ENCODE results near the gene MOB3B. TPM values are rescaled to one million over a fixed set of nuclear protein-coding genes. Genes with fewer than 3 reads are reported as not detected.

The MOB3B gene
- total RNA-seq, 1 donor from 2014 or later, result 14.0 TPM

DNA sequence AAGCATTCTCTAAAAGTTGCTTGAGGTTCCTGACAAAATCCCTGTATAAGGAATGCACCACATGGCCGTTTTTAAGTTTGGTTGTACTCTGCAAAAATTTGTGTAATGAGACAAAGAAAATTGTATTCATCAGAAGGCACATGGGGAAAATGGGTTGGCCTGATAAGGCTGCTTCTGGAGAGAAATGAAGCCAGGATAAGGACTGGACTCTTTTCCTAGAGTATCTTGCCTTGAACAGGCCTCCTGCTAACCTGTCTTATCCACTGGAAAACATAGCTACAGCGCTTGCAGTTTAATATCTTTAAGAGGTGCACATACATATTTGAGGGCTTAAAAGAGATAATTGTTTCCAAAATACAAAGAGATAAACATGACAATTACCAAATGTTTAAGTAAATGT, 46.9 kb downstream of the MOB3B start:
- Histone ChIP-seq H3K36me3 (peaks cover 8% of the 10 kb centered on the region), H3K79me2 (ENCODE audit: low read depth) (peaks cover 64% of the 10 kb centered on the region), H3F3A (ENCODE audit: low read depth) (peaks cover 14% of the 10 kb centered on the region), H3K27me3 (no peaks in the 10 kb centered on the region), H3K4me1 (peaks cover 38% of the 10 kb centered on the region), H2AFZ (replicated peaks) (no peak overlapping the region), H3K4me2 (no peak overlapping the region), H3K4me3 (no peak overlapping the region), H3K27ac (no peak overlapping the region), H3K9me3 (ENCODE audit: low read depth) (peaks cover 10% of the 10 kb centered on the region), H4K20me1 (ENCODE audit: low read depth) (no peaks in the 10 kb centered on the region), H3K9ac (no peak overlapping the region)
- no peaks in the 10 kb centered on the region for H3K27me3 Mint-ChIP-seq (ENCODE audit: insufficient read depth, low read depth)
- H3K36me3 Mint-ChIP-seq, result peaks cover 27% of the 10 kb centered on the region
- peaks cover 21% of the 10 kb centered on the region for H3K9me3 Mint-ChIP-seq
- DNase-seq (ENCODE audit: low spot score), result no peak
- H3K4me3 Mint-ChIP-seq, result no peak overlapping the region
- peaks cover 25% of the 10 kb centered on the region for H3K4me1 Mint-ChIP-seq
- H3K27ac Mint-ChIP-seq, result no peak overlapping the region
- no peak for TF ChIP-seq EZH2phosphoT487 (IDR thresholded peaks at IDR 0.05)
- no peak for TF ChIP-seq CTCF (IDR thresholded peaks at IDR 0.05)
- TF ChIP-seq EZH2 (IDR thresholded peaks at IDR 0.05), result no peak

GRCh38 chr9:27478322-27478721, 51.3 kb downstream of the MOB3B start:
- peaks cover 21% of the 10 kb centered on the region for H3K9me3 Mint-ChIP-seq
- H3K4me1 Mint-ChIP-seq, result peaks cover 22% of the 10 kb centered on the region
- H3K9ac ChIP-seq, result no peak overlapping the region
- H4K20me1 ChIP-seq (ENCODE audit: low read depth), result no peaks in the 10 kb centered on the region
- no peak overlapping the region for H3K27ac Mint-ChIP-seq
- H3K4me2 ChIP-seq, result no peak overlapping the region
- H3K9me3 ChIP-seq (ENCODE audit: low read depth), result peaks cover 10% of the 10 kb centered on the region
- H3K4me3 ChIP-seq, result no peak overlapping the region
- peaks cover 16% of the 10 kb centered on the region for H3K4me1 ChIP-seq
- H3K36me3 ChIP-seq, result peaks cover 8% of the 10 kb centered on the region
- peaks cover 60% of the 10 kb centered on the region for H3K79me2 ChIP-seq (ENCODE audit: low read depth)
- H2AFZ ChIP-seq (replicated peaks), result no peak overlapping the region
- no peaks in the 10 kb centered on the region for H3K27me3 Mint-ChIP-seq (ENCODE audit: insufficient read depth, low read depth)
- TF ChIP-seq EZH2 (IDR thresholded peaks at IDR 0.05) (no peak), EZH2phosphoT487 (IDR thresholded peaks at IDR 0.05) (no peak), CTCF (IDR thresholded peaks at IDR 0.05) (no peak)
- no peak overlapping the region for H3K27ac ChIP-seq
- H3K4me3 Mint-ChIP-seq, result no peak overlapping the region
- peaks cover 8% of the 10 kb centered on the region for H3F3A ChIP-seq (ENCODE audit: low read depth)
- H3K27me3 ChIP-seq, result no peaks in the 10 kb centered on the region
- peaks cover 25% of the 10 kb centered on the region for H3K36me3 Mint-ChIP-seq
- DNase-seq (ENCODE audit: low spot score), result no peak

GRCh38 chr9:27476870-27477515, 52.6 kb downstream of the MOB3B start:
- Histone ChIP-seq H3K4me3 (no peak overlapping the region), H3K9ac (no peak overlapping the region), H3F3A (ENCODE audit: low read depth) (peaks cover 8% of the 10 kb centered on the region), H3K27me3 (no peaks in the 10 kb centered on the region), H3K9me3 (ENCODE audit: low read depth) (peaks cover 10% of the 10 kb centered on the region), H3K36me3 (peaks cover 8% of the 10 kb centered on the region), H3K4me1 (peaks cover 29% of the 10 kb centered on the region), H4K20me1 (ENCODE audit: low read depth) (peaks cover 7% of the 10 kb centered on the region), H2AFZ (replicated peaks) (no peak overlapping the region), H3K79me2 (ENCODE audit: low read depth) (peaks cover 63% of the 10 kb centered on the region), H3K4me2 (no peak overlapping the region), H3K27ac (no peak overlapping the region)
- Mint-ChIP-seq H3K27ac (no peak overlapping the region), H3K4me1 (peaks cover 35% of the 10 kb centered on the region), H3K9me3 (peaks cover 21% of the 10 kb centered on the region), H3K4me3 (no peak overlapping the region), H3K27me3 (ENCODE audit: insufficient read depth, low read depth) (no peaks in the 10 kb centered on the region), H3K36me3 (peaks cover 22% of the 10 kb centered on the region)
- no peak for TF ChIP-seq EZH2 (IDR thresholded peaks at IDR 0.05)
- TF ChIP-seq EZH2phosphoT487 (IDR thresholded peaks at IDR 0.05), result no peak
- TF ChIP-seq CTCF (IDR thresholded peaks at IDR 0.05), result no peak
- DNase-seq (ENCODE audit: low spot score), result no peak
